H9 (cell line): ENCODE results near the gene CEP131. TPM values are rescaled to one million over a fixed set of nuclear protein-coding genes. Genes with fewer than 3 reads are reported as not detected.

ENCODE experiments used
- DNase-seq: peaks from one replicate; pipeline ENCODE4 v3.0.0-alpha.2; 2017
- H2AFZ ChIP-seq: one replicate; pipeline ENCODE4 v1.6.1; 2013; ENCODE audit warnings: mild to moderate bottlenecking, low read length, control low read depth, moderate library complexity
- H2AK5ac ChIP-seq: 2 replicates; pipeline ENCODE4 v1.6.1; 2013; ENCODE audit warnings: low read length, control low read depth, mixed read lengths; ENCODE audit not compliant: insufficient read length
- H2BK120ac ChIP-seq: one replicate; pipeline ENCODE4 v1.6.1; 2013; ENCODE audit warnings: low read depth, mild to moderate bottlenecking, low read length, control low read depth, inconsistent platforms; ENCODE audit not compliant: poor library complexity, severe bottlenecking
- H2BK12ac ChIP-seq: 2 replicates; pipeline ENCODE4 v1.6.1; 2013; ENCODE audit warnings: low read length, control low read depth, mixed read lengths, low read depth; ENCODE audit not compliant: insufficient read length
- H2BK15ac ChIP-seq: 2 replicates; pipeline ENCODE4 v1.6.1; 2013; ENCODE audit warnings: low read depth, low read length, control low read depth
- H2BK20ac ChIP-seq: one replicate; pipeline ENCODE4 v1.6.1; 2013; ENCODE audit warnings: low read depth, mild to moderate bottlenecking, low read length, control low read depth, inconsistent platforms; ENCODE audit not compliant: poor library complexity, severe bottlenecking
- H2BK5ac ChIP-seq: 2 replicates; pipeline ENCODE4 v1.6.1; 2013; ENCODE audit warnings: low read length, control low read depth, mixed read lengths; ENCODE audit not compliant: insufficient read length
- H3K14ac ChIP-seq: 2 replicates; pipeline ENCODE4 v1.6.1; 2013; ENCODE audit warnings: low read length, control low read depth; ENCODE audit not compliant: insufficient read depth
- H3K18ac ChIP-seq: 2 replicates; pipeline ENCODE4 v1.6.1; 2013; ENCODE audit warnings: low read depth, mild to moderate bottlenecking, mixed read lengths, low read length, control low read depth; ENCODE audit not compliant: insufficient read length
- H3K23ac ChIP-seq: 2 replicates; pipeline ENCODE4 v1.6.1; 2013; ENCODE audit warnings: low read length, control low read depth, mixed read lengths, low read depth; ENCODE audit not compliant: insufficient read length
- H3K23me2 ChIP-seq: 2 replicates; pipeline ENCODE4 v1.6.1; 2013; ENCODE audit warnings: low read depth, mild to moderate bottlenecking, mixed read lengths, low read length, control low read depth; ENCODE audit not compliant: insufficient read length, poor library complexity, severe bottlenecking
- H3K27ac ChIP-seq: 2 replicates; pipeline ENCODE4 v1.5.1; 2013; ENCODE audit warnings: low read length, control low read depth, mixed read lengths, low read depth; ENCODE audit not compliant: insufficient read length
- H3K27me3 ChIP-seq: 2 replicates; pipeline ENCODE4 v1.6.1; 2013; ENCODE audit warnings: low read length, control low read depth, inconsistent platforms; ENCODE audit not compliant: insufficient read depth
- H3K4ac ChIP-seq: 2 replicates; pipeline ENCODE4 v1.6.1; 2013; ENCODE audit warnings: low read depth, mild to moderate bottlenecking, control low read depth, inconsistent platforms, low read length, moderate library complexity
- H3K4me1 ChIP-seq: 2 replicates; pipeline ENCODE4 v1.6.1; 2013; ENCODE audit warnings: low read length, control low read depth, inconsistent platforms; ENCODE audit not compliant: insufficient read depth
- H3K4me2 ChIP-seq: 2 replicates; pipeline ENCODE4 v1.6.1; 2013; ENCODE audit warnings: low read length, control low read depth, mixed read lengths; ENCODE audit not compliant: insufficient read length, insufficient read depth
- H3K56ac ChIP-seq: 2 replicates; pipeline ENCODE4 v1.6.1; 2013; ENCODE audit warnings: low read depth, mild to moderate bottlenecking, mixed read lengths, low read length, control low read depth; ENCODE audit not compliant: insufficient read length
- H3K79me1 ChIP-seq: 2 replicates; pipeline ENCODE4 v1.6.1; 2013; ENCODE audit warnings: low read depth, mild to moderate bottlenecking, moderate library complexity, low read length, control low read depth, inconsistent platforms; ENCODE audit not compliant: insufficient read depth, poor library complexity, severe bottlenecking
- H3K79me2 ChIP-seq: 2 replicates; pipeline ENCODE4 v1.6.1; 2013; ENCODE audit warnings: low read length, control low read depth, inconsistent platforms; ENCODE audit not compliant: insufficient read depth
- H3K9ac ChIP-seq: 2 replicates; pipeline ENCODE4 v1.6.1; 2013; ENCODE audit warnings: low read length, control low read depth, mixed read lengths; ENCODE audit not compliant: insufficient read length; ENCODE audit errors: extremely low read depth
- H3K9me3 ChIP-seq: one replicate; pipeline ENCODE4 v1.6.1; 2013; ENCODE audit warnings: low read depth, low read length, inconsistent platforms; ENCODE audit not compliant: control insufficient read depth
- H3T11ph ChIP-seq: one replicate; pipeline ENCODE4 v1.6.1; 2013; ENCODE audit warnings: mild to moderate bottlenecking, low read length, control low read depth, inconsistent platforms
- H4K20me1 ChIP-seq: one replicate; pipeline ENCODE4 v1.6.1; 2013; ENCODE audit not compliant: control insufficient read depth, insufficient read length, insufficient read depth
- H4K5ac ChIP-seq: 2 replicates; pipeline ENCODE4 v1.6.1; 2013; ENCODE audit warnings: low read depth, mild to moderate bottlenecking, mixed read lengths, low read length, control low read depth; ENCODE audit not compliant: insufficient read length
- H4K8ac ChIP-seq: replicated peaks from 2 replicates; pipeline ENCODE4 v1.6.1; 2013; ENCODE audit warnings: low read length, control low read depth, mixed read lengths, low read depth; ENCODE audit not compliant: insufficient read length
- H4K91ac ChIP-seq: 2 replicates; pipeline ENCODE4 v1.6.1; 2013; ENCODE audit warnings: low read depth, mild to moderate bottlenecking, moderate library complexity, mixed read lengths, low read length, control low read depth; ENCODE audit not compliant: insufficient read length
- H3K27ac Mint-ChIP-seq, 3 experiments: 2 replicates in 2 of 3; 3 replicates in 1 of 3; pipeline ENCODE4 v1.8.0; 2020 to 2021; ENCODE audit warnings: mixed read lengths in 3 of 3, mild to moderate bottlenecking in 1 of 3, moderate library complexity in 1 of 3
- H3K27me3 Mint-ChIP-seq: 2 replicates; pipeline ENCODE4 v1.8.0; 2021; ENCODE audit warnings: low read depth, mild to moderate bottlenecking, moderate library complexity, mixed read lengths
- H3K36me3 Mint-ChIP-seq, 3 experiments: 2 replicates in 2 of 3; 3 replicates in 1 of 3; pipeline ENCODE4 v1.8.0; 2020 to 2021; ENCODE audit warnings: low read depth in 3 of 3, mixed read lengths in 3 of 3; ENCODE audit not compliant: insufficient read depth in 1 of 3
- H3K4me1 Mint-ChIP-seq, 2 experiments: 2 replicates each; pipeline ENCODE4 v1.8.0; 2020; ENCODE audit warnings: mixed read lengths in 2 of 2
- H3K4me3 Mint-ChIP-seq, 2 experiments: 2 replicates in 1 of 2; 3 replicates in 1 of 2; pipeline ENCODE4 v1.8.0; 2020 to 2021; ENCODE audit warnings: mild to moderate bottlenecking in 2 of 2, mixed read lengths in 2 of 2, moderate library complexity in 1 of 2
- H3K9me3 Mint-ChIP-seq, 2 experiments: 2 replicates in 1 of 2; 3 replicates in 1 of 2; pipeline ENCODE4 v1.8.0; 2020; ENCODE audit warnings: mild to moderate bottlenecking in 2 of 2, mixed read lengths in 2 of 2, moderate library complexity in 1 of 2
- WGBS: extraction: QIAGEN DNeasy Blood & Tissue Kit; methylation state at CpG from one replicate; pipeline ENCODE4 v1.1.7; 2013; ENCODE audit warnings: missing lambda C conversion rate, low lambda C conversion rate, mixed read lengths; ENCODE audit not compliant: insufficient read length; ENCODE audit errors: extremely low coverage; 5-methylcytosine and 5-hydroxymethylcytosine counted together
- total RNA-seq: library from RNA; stranded (reverse); gene quantifications from 2 replicates; pipeline ENCODE4 v1.2.1, GENCODE V29; 2021
- TF ChIP-seq, protein P1 (sequence below): fragments of 200-600 bp; sonication (generic); conservative IDR thresholded peaks from 3 replicates; pipeline ENCODE4 v1.8.0; 2021; ENCODE audit warnings: antibody characterized with exemption, mild to moderate bottlenecking

The CEP131 gene
- total RNA-seq, 1 experiment from 2014 or later: 16.3 TPM

GRCh38 chr17:81219476-81220180 lies 3.1 kb downstream of the CEP131 start:
- Histone ChIP-seq H3K27ac (no peak overlapping the region), H2BK5ac (no peak overlapping the region), H2BK120ac (no peak overlapping the region), H2AK5ac (no peak overlapping the region), H4K8ac (no peak overlapping the region), H4K91ac (no peak overlapping the region), H3K18ac (no peak overlapping the region), H3K4ac (no peak overlapping the region), H3K14ac (no peak overlapping the region), H2AFZ (no peak overlapping the region), H3K4me2 (no peak overlapping the region), H3K56ac (no peak overlapping the region), H4K20me1 (no peaks in the 10 kb centered on the region), H2BK20ac (no peak overlapping the region), H2BK12ac (no peak overlapping the region), H3K4me1 (no peaks in the 10 kb centered on the region; the same call in 1 of the 2 replicates), H3K23me2 (peaks cover 14% of the 10 kb centered on the region), H4K5ac (no peak overlapping the region), H3K79me1 (peaks cover 6% of the 10 kb centered on the region), H2BK15ac (no peak overlapping the region), H3T11ph (no peak overlapping the region), H3K9me3 (no peaks in the 10 kb centered on the region), H3K27me3 (no peaks in the 10 kb centered on the region), H3K79me2 (no peaks in the 10 kb centered on the region), H3K23ac (no peak overlapping the region), H3K9ac (no peak overlapping the region)
- DNase-seq: no peak
- TF ChIP-seq, protein P1, sequence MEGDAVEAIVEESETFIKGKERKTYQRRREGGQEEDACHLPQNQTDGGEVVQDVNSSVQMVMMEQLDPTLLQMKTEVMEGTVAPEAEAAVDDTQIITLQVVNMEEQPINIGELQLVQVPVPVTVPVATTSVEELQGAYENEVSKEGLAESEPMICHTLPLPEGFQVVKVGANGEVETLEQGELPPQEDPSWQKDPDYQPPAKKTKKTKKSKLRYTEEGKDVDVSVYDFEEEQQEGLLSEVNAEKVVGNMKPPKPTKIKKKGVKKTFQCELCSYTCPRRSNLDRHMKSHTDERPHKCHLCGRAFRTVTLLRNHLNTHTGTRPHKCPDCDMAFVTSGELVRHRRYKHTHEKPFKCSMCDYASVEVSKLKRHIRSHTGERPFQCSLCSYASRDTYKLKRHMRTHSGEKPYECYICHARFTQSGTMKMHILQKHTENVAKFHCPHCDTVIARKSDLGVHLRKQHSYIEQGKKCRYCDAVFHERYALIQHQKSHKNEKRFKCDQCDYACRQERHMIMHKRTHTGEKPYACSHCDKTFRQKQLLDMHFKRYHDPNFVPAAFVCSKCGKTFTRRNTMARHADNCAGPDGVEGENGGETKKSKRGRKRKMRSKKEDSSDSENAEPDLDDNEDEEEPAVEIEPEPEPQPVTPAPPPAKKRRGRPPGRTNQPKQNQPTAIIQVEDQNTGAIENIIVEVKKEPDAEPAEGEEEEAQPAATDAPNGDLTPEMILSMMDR: no peak
- Mint-ChIP-seq H3K4me3 (no peak overlapping the region), H3K27me3 (peaks cover 13% of the 10 kb centered on the region), H3K27ac (no peak overlapping the region), H3K36me3 (peaks cover 4 to 22% (median 18%) of the 10 kb centered on the region in 3 experiments), H3K9me3 (no peaks in the 10 kb centered on the region), H3K4me1 (peaks cover 15% of the 10 kb centered on the region in 2 experiments)
- WGBS: no CpG with 5 or more reads among the region's 24 CpGs
